ENCODE measurements around the gene COLEC11. TPM values are rescaled to one million over a fixed set of nuclear protein-coding genes. Genes with fewer than 3 reads are reported as not detected.

COLEC11 gene
- total RNA-seq, 1 donor from 2014 or later, result 1.1 TPM

GRCh38 chr2:3677436-3677835 lies 82.5 kb downstream of the COLEC11 start:
- intact Hi-C loops (cut with DNase I), result no loop called here
- no peak for ATAC-seq
- no peak for DNase-seq (ENCODE audit: low spot score)

GRCh38 chr2:3678212-3678611 lies 83.3 kb downstream of the COLEC11 start:
- ATAC-seq (no peak), DNase-seq (ENCODE audit: low spot score) (no peak)
- intact Hi-C loops (cut with DNase I), result no loop called here

GRCh38 chr2:3679180-3679579 lies 84.3 kb downstream of the COLEC11 start:
- intact Hi-C loops (cut with DNase I), result no loop called here
- DNase-seq (ENCODE audit: low spot score), result no peak
- no peak for ATAC-seq

- no peak for ATAC-seq
- intact Hi-C loops (cut with DNase I), result no loop called here
- no peak for DNase-seq (ENCODE audit: low spot score)
Observed at GRCh38 chr2:3679616-3680393, 84.9 kb downstream of the COLEC11 start.

GRCh38 chr2:3680548-3681345 lies 85.8 kb downstream of the COLEC11 start:
- ATAC-seq, result no peak
- no peak for DNase-seq (ENCODE audit: low spot score)

GRCh38 chr2:3681625-3682024 lies 86.7 kb downstream of the COLEC11 start:
- intact Hi-C loops (cut with DNase I), result no loop called here
- ATAC-seq (no peak), DNase-seq (ENCODE audit: low spot score) (no peak)

More at GRCh38 chr2:3680548-3681345, 85.8 kb downstream of the COLEC11 start:
- intact Hi-C loops (cut with DNase I), result no loop called here

GRCh38 chr2:3682811-3683210 lies 87.9 kb downstream of the COLEC11 start:
- intact Hi-C loops (cut with DNase I), result no loop called here
- ATAC-seq, result no peak
- DNase-seq (ENCODE audit: low spot score), result no peak

- ATAC-seq (no peak), DNase-seq (ENCODE audit: low spot score) (no peak)
- intact Hi-C loops (cut with DNase I), result no loop called here
Observed at GRCh38 chr2:3683748-3684454, 89.0 kb downstream of the COLEC11 start.

- intact Hi-C loops (cut with DNase I), result no loop called here
- DNase-seq (ENCODE audit: low spot score) (no peak), ATAC-seq (no peak)
Observed at GRCh38 chr2:3689998-3690748, 95.3 kb downstream of the COLEC11 start.

- intact Hi-C loops (cut with DNase I), result no loop called here
- DNase-seq (ENCODE audit: low spot score) (no peak), ATAC-seq (peak; percentile 77)
Observed at GRCh38 chr2:3692375-3692774, 97.5 kb downstream of the COLEC11 start.

Other genes with a start within 250 kb of the COLEC11 start
- gene EIPR1, start 217.3 kb upstream of the COLEC11 start, total RNA-seq, result 14.7 TPM
- 139 TPM for gene TRAPPC12, start 215.4 kb upstream of the COLEC11 start, total RNA-seq
- 52.9 TPM for gene ADI1, start 75.6 kb upstream of the COLEC11 start, total RNA-seq
- gene RNASEH1, start 36.8 kb upstream of the COLEC11 start, total RNA-seq, result 19.0 TPM
- 852 TPM for gene RPS7, start 19.9 kb upstream of the COLEC11 start, total RNA-seq
- 7.6 TPM for gene ALLC, start 63.1 kb downstream of the COLEC11 start, total RNA-seq
- gene DCDC2C, start 108.5 kb downstream of the COLEC11 start, total RNA-seq, result 4.6 TPM

Measured in sciatic nerve (tissue), 2 donors.